Right cardiac atrium (tissue), 5 donors: Measurements from ENCODE around the gene SLC22A4. TPM values are rescaled to one million over a fixed set of nuclear protein-coding genes. Genes with fewer than 3 reads are reported as not detected.

ENCODE experiments used
- ATAC-seq, 2 donors: fragments of 200-7000 bp; cut with Tn5 transposase; one replicate each; pipeline versions ENCODE4 v1.8.0 to v1.9.1; 2020; ENCODE audit warnings: moderate library complexity in 2 of 2, mild to moderate bottlenecking in 1 of 2
- DNase-seq, 3 donors: peaks; one replicate each; pipeline ENCODE4 v3.0.0-alpha.2; 2020
- H3K27ac ChIP-seq: one replicate; pipeline ENCODE4 v1.5.1; 2013; ENCODE audit warnings: mild to moderate bottlenecking, low read length, control low read depth, moderate library complexity
- H3K27me3 ChIP-seq: one replicate; pipeline ENCODE4 v1.6.1; 2013; ENCODE audit not compliant: control insufficient read depth, insufficient read depth
- H3K4me1 ChIP-seq: one replicate; pipeline ENCODE4 v1.6.1; 2013; ENCODE audit warnings: low read length; ENCODE audit not compliant: control insufficient read depth, insufficient read depth
- H3K4me3 ChIP-seq: one replicate; pipeline ENCODE4 v1.5.1; 2013; ENCODE audit warnings: low read length, control low read depth
- H3K9me3 ChIP-seq: one replicate; pipeline ENCODE4 v1.6.1; 2013; ENCODE audit warnings: low read length; ENCODE audit not compliant: control insufficient read depth
- whole genome bisulfite sequencing: extraction: QIAGEN DNeasy Blood & Tissue Kit; methylation state at CpG from one replicate; pipeline ENCODE4 v1.1.7; 2013; 5-methylcytosine and 5-hydroxymethylcytosine counted together
- intact Hi-C, 4 donors: fragments of 100-400 bp; cut with DNase I; formaldehyde crosslinking; loops; one replicate each; pipeline versions ENCODE4 v1.11.0 to v1.14.0; 2022 to 2023
- polyA plus RNA-seq: library from polyadenylated mRNA; stranded (reverse); fragments of 200-250 nt; gene quantifications from one replicate; pipeline ENCODE4 v1.2.3, GENCODE V29; 2013
- total RNA-seq, 4 donors: library from RNA; stranded (reverse); fragmentation: NEBNext Ultra II Directional; extraction: Animal tissue kit (Norgen Biotek cat#: 25700); gene quantifications; one replicate each; pipeline ENCODE4 v1.2.1, GENCODE V29; 2021
- donor health status: healthy with polysubstance abuse.
- donor health status: DM: no; HTN: yes; CAD: no.
- donor health status: DM: no; HTN: no; CAD: no.
- donor health status: DM: no; HTN: yes; CAD: no; lungs with severe emphysema.
- donor health status: DM: yes; HTN: yes; CAD: no.

Gene SLC22A4
- total and polyA plus RNA-seq, 5 donors = 0.86 to 6.5 (median 2.1) TPM

DNA sequence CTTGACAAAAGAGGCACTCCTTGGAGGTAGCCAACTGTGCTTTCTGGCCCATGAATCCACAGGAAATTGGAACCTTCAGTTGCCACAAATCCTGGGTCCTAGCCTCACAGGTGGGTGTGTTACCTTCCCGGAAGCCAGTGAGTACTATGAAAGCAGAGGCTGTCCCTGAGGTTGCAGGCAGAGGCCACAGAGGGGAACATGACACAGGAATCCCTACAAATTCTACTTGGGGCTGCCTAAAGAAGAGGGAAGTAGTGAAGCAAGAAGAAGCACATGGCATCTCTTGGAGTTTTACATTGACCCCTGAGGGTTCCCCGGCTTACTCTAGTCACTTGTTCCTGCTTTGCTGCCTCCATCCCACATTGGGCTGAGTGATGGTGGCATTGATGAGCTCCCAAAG is 77.9 kb downstream of the SLC22A4 start:
- no peak overlapping the region for H3K27ac ChIP-seq
- 82% methylated on average over 2 of the region's 2 CpGs for WGBS

DNA sequence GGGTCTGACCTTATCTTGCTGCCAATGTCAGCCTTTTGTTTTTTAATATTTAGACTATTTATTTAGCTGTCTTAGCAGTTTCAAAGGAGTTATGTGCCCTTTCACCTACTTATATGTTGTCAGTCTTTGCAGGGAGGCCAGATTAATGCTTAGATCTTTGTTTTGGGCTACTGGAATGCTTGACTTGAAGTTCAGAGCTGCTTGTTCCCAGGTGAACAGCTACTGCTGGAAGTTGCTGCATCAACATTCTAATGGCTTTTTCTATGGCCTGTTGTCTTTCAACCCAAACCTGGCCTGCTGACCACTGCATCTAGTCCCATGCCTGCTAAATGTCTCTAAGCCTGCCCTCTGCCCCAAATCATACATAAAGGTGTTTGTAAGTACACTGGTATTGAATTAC is 78.3 kb downstream of the SLC22A4 start:
- H3K4me3 ChIP-seq = no peak overlapping the region
- no peak overlapping the region for H3K27ac ChIP-seq
- intact Hi-C loops = no loop called here
- peaks cover 10% of the 10 kb centered on the region for H3K4me1 ChIP-seq
- ATAC-seq = no peak
- no peak for DNase-seq
- H3K9me3 ChIP-seq = no peaks in the 10 kb centered on the region
- H3K27me3 ChIP-seq = no peaks in the 10 kb centered on the region

More for the DNA sequence above, 77.9 kb downstream of the SLC22A4 start:
- H3K9me3 ChIP-seq = no peaks in the 10 kb centered on the region
- no peak overlapping the region for H3K4me3 ChIP-seq
- DNase-seq = no peak
- intact Hi-C loops = no loop called here
- peaks cover 10% of the 10 kb centered on the region for H3K4me1 ChIP-seq
- no peak for ATAC-seq
- no peaks in the 10 kb centered on the region for H3K27me3 ChIP-seq

GRCh38 chr5:132375957-132376356 is 81.8 kb downstream of the SLC22A4 start:
- H3K9me3 ChIP-seq = no peaks in the 10 kb centered on the region
- intact Hi-C loops = no loop called here
- ATAC-seq (no peak), DNase-seq (no peak)
- H3K27me3 ChIP-seq = no peaks in the 10 kb centered on the region
- 86% methylated on average over 3 of the region's 3 CpGs for WGBS
- H3K4me1 ChIP-seq = peaks cover 10% of the 10 kb centered on the region
- no peak overlapping the region for H3K27ac ChIP-seq
- no peak overlapping the region for H3K4me3 ChIP-seq

- intact Hi-C loops = no loop called here
- H3K9me3 ChIP-seq = no peaks in the 10 kb centered on the region
- WGBS = 70% methylated on average over 16 of the region's 16 CpGs
- H3K27ac ChIP-seq = peak overlapping the region; percentile 66
- peak in 2 of 3 donors; percentile 66 to 70 for DNase-seq
- H3K27me3 ChIP-seq = no peaks in the 10 kb centered on the region
- H3K4me3 ChIP-seq = no peak overlapping the region
- ATAC-seq = peak; percentile 53
- H3K4me1 ChIP-seq = peaks cover 3% of the 10 kb centered on the region
Measured at GRCh38 chr5:132376694-132377641, 82.8 kb downstream of the SLC22A4 start.

GRCh38 chr5:132377738-132378137 is 83.5 kb downstream of the SLC22A4 start:
- ATAC-seq (peak in 1 of 2 donors; percentile 6), DNase-seq (no peak)
- intact Hi-C loops = no loop called here
- Histone ChIP-seq H3K4me1 (peaks cover 3% of the 10 kb centered on the region), H3K9me3 (no peaks in the 10 kb centered on the region), H3K27ac (no peak overlapping the region), H3K27me3 (no peaks in the 10 kb centered on the region), H3K4me3 (no peak overlapping the region)
- WGBS = 93% methylated on average over 7 of the region's 7 CpGs

DNA sequence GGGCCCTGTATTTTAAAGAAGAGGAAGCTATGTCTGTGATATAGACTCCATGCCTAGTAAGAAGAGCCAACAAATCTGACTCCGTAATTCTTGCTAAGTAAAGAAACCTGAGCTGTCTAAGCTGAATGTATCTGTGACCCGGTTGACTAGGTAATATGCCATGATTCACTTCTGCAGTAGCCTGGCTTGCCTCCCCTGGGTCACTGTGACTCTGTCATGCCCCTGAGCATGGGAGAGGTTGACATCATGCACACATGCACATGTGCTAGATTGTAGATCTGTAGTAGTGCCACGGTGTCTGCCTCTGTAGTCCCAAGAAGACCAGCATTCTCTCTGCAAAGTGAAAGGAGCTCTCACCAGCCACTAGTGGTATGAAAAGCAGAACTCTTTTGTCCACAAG is 84.4 kb downstream of the SLC22A4 start:
- Histone ChIP-seq H3K9me3 (no peaks in the 10 kb centered on the region), H3K4me1 (peaks cover 3% of the 10 kb centered on the region), H3K4me3 (no peak overlapping the region), H3K27me3 (no peaks in the 10 kb centered on the region), H3K27ac (no peak overlapping the region)
- DNase-seq = no peak
- intact Hi-C loops = no loop called here
- 83% methylated on average over 3 of the region's 3 CpGs for WGBS
- no peak for ATAC-seq

GRCh38 chr5:132380047-132380446 is 85.9 kb downstream of the SLC22A4 start:
- WGBS = 90% methylated on average over 6 of the region's 6 CpGs
- ATAC-seq = no peak
- Histone ChIP-seq H3K27ac (no peak overlapping the region), H3K27me3 (no peaks in the 10 kb centered on the region), H3K9me3 (no peaks in the 10 kb centered on the region), H3K4me1 (peaks cover 3% of the 10 kb centered on the region), H3K4me3 (no peak overlapping the region)
- no peak for DNase-seq
- intact Hi-C loops = loop anchor here in 1 of 4 donors (10.0 kb wide), 1 partner anchor 445 kb away; no protein-coding TSS in a partner anchor

DNA sequence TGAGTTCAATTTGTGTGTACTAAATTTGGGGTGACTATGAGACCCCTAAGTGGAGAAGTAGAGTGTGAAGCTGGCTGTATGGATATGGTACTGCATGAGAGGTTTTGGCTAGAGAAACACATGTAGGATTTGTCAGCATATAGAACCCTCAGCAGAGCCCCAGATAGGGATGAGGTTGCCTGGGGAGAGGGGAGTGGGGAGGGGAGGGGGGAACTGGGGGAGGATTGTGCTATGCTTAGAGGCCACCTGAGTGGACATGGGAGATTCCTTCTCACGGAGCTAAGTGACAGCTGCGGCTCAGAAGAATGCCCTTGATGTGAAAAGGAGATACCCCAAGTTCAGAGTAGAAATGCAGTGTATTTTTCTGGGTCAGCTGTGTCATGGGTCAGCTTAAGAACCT is 86.5 kb downstream of the SLC22A4 start:
- intact Hi-C loops = loop anchor here in 1 of 4 donors (10.0 kb wide), 1 partner anchor 444 kb away; no protein-coding TSS in a partner anchor
- H3K27ac ChIP-seq = no peak overlapping the region

DNA sequence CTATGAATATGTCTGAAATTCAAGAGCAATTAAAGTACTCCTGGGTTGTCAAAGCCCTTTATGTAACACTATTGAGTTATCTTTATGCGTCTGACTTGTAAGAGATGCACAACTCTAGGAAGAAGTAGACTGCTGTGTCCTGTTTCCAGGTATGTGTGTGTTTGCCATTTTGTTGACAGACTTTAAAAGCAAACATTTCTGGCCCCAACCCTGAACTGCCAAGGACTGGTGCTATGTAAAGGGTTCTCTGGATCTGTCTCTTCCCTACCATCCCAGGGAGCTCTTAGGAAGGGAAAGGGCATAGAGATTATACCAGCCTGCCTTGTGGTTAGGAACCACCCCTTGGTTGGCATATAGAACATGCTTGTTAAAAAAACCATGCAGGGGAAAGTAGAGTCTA is 87.4 kb downstream of the SLC22A4 start:
- ATAC-seq = no peak
- 85% methylated on average over 1 of the region's 1 CpG for WGBS
- H3K27me3 ChIP-seq = no peaks in the 10 kb centered on the region
- no peak overlapping the region for H3K4me3 ChIP-seq
- no peaks in the 10 kb centered on the region for H3K9me3 ChIP-seq
- intact Hi-C loops = loop anchor here in 1 of 4 donors (10.0 kb wide), 1 partner anchor 443 kb away; no protein-coding TSS in a partner anchor
- H3K4me1 ChIP-seq = peaks cover 4% of the 10 kb centered on the region
- no peak overlapping the region for H3K27ac ChIP-seq
- DNase-seq = no peak

More for the DNA sequence above, 86.5 kb downstream of the SLC22A4 start:
- Histone ChIP-seq H3K9me3 (no peaks in the 10 kb centered on the region), H3K4me1 (peaks cover 3% of the 10 kb centered on the region), H3K27me3 (no peaks in the 10 kb centered on the region), H3K4me3 (no peak overlapping the region)
- 85% methylated on average over 2 of the region's 2 CpGs for WGBS
- ATAC-seq (no peak), DNase-seq (no peak)

DNA sequence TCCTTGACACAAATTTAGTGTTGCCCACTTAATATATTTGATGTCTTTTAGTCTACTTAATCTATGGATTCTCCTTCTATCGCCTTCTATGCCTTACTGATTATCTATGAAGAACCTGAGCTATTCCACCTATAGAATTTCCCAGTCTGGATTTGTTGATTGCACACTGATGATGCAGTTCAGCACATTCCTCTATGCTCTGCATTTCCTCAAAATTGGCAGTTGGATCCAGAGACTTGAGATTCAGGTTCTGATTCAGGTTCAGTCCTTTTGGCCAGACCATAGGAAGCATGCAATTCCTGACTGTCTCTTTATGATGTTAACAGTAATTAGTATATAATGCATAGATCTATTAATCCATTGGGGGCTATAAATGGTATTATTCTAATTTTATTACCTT is 89.1 kb downstream of the SLC22A4 start:
- Histone ChIP-seq H3K27me3 (no peaks in the 10 kb centered on the region), H3K9me3 (no peaks in the 10 kb centered on the region), H3K27ac (no peak overlapping the region), H3K4me1 (peaks cover 8% of the 10 kb centered on the region), H3K4me3 (no peak overlapping the region)
- intact Hi-C loops = loop anchor here in 1 of 4 donors (10.0 kb wide), 1 partner anchor 442 kb away; no protein-coding TSS in a partner anchor
- ATAC-seq (no peak), DNase-seq (no peak)
- 99% methylated on average over 1 of the region's 1 CpG for WGBS

DNA sequence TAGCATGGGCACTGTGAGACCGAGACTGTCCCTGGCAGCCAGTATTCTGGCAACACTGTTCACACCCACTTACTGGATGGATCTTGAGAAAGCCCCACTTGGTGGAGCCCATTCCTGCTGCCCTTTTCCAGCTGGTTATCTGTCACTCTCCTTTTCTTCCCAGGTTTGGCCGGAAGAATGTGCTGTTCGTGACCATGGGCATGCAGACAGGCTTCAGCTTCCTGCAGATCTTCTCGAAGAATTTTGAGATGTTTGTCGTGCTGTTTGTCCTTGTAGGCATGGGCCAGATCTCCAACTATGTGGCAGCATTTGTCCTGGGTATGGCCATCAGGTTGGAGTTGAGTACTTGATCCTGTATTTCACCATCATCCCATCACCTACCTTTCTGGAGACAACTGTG is 89.8 kb downstream of the SLC22A4 start:
- Histone ChIP-seq H3K27me3 (no peaks in the 10 kb centered on the region), H3K4me1 (peaks cover 8% of the 10 kb centered on the region), H3K4me3 (no peak overlapping the region), H3K27ac (no peak overlapping the region), H3K9me3 (no peaks in the 10 kb centered on the region)
- intact Hi-C loops = loop anchor here in 1 of 4 donors (10.0 kb wide), 1 partner anchor 441 kb away; no protein-coding TSS in a partner anchor
- DNase-seq (no peak), ATAC-seq (no peak)
- WGBS = 89% methylated on average over 5 of the region's 5 CpGs
